ENCODE measurements around the gene ZBTB20.

ZBTB20 gene

DNA sequence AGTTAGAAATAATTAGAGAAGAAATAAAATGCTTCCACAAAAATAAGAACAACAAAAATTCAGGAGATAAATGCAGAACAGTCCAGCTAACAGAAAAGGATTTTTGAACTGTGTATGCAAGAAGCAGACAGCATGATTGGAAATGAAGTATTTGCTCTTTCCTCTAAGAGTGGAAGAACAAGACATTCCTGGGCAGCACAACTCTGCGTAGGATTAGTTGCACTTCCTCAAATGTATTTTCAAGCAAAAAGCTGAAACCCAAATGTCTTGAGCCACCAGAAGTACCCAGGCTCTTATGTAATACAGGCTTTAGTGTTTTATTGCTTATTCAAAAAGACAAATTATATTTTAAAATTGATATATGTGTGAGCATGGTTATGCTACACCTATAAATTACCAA lies 127.2 kb downstream of the ZBTB20 start:
- Histone ChIP-seq H3K27me3 (ENCODE audit: low read depth, low read length) (0 out of 2 replicates have a peak, but pooled peaks cover 5% of the 10 kb centered on the region), H4K20me1 (ENCODE audit: insufficient read depth, low read length) (no peaks in the 10 kb centered on the region), H3K79me2 (ENCODE audit: low read length) (no peaks in the 10 kb centered on the region), H3K4me3 (ENCODE audit: low read length) (no peak overlapping the region), H3K9me3 (ENCODE audit: insufficient read depth, low read length) (no peaks in the 10 kb centered on the region), H3K36me3 (replicated peaks; ENCODE audit: low read depth, low read length) (no peaks in the 10 kb centered on the region), H3K27ac (ENCODE audit: low read length) (no peak overlapping the region), H2AFZ (ENCODE audit: low read depth, low read length) (no peak overlapping the region), H3K4me1 (ENCODE audit: low read length) (peaks cover 12% of the 10 kb centered on the region), H3K9ac (ENCODE audit: low read length) (no peak overlapping the region), H3K4me2 (ENCODE audit: low read length) (no peak overlapping the region)
- TF ChIP-seq CTCF (IDR thresholded peaks at IDR 0.05; ENCODE audit: low read depth, low read length) (no peak), EZH2phosphoT487 (IDR thresholded peaks at IDR 0.05; ENCODE audit: low read depth) (no peak)

GRCh38 chr3:115018694-115019093 lies 128.4 kb downstream of the ZBTB20 start:
- Histone ChIP-seq H3K27me3 (ENCODE audit: low read depth, low read length) (0 out of 2 replicates have a peak, but pooled peaks cover 5% of the 10 kb centered on the region), H3K36me3 (replicated peaks; ENCODE audit: low read depth, low read length) (no peaks in the 10 kb centered on the region), H4K20me1 (ENCODE audit: insufficient read depth, low read length) (no peaks in the 10 kb centered on the region), H3K4me1 (ENCODE audit: low read length) (peaks cover 12% of the 10 kb centered on the region), H3K9me3 (ENCODE audit: insufficient read depth, low read length) (no peaks in the 10 kb centered on the region), H3K4me3 (ENCODE audit: low read length) (no peak overlapping the region), H2AFZ (ENCODE audit: low read depth, low read length) (no peak overlapping the region), H3K9ac (ENCODE audit: low read length) (no peak overlapping the region), H3K79me2 (ENCODE audit: low read length) (no peaks in the 10 kb centered on the region), H3K4me2 (ENCODE audit: low read length) (no peak overlapping the region), H3K27ac (ENCODE audit: low read length) (no peak overlapping the region)
- no peak for TF ChIP-seq EZH2phosphoT487 (IDR thresholded peaks at IDR 0.05; ENCODE audit: low read depth)
- no peak for TF ChIP-seq CTCF (IDR thresholded peaks at IDR 0.05; ENCODE audit: low read depth, low read length)

GRCh38 chr3:115007966-115008365 lies 139.1 kb downstream of the ZBTB20 start:
- Histone ChIP-seq H3K4me2 (ENCODE audit: low read length) (no peak overlapping the region), H3K36me3 (replicated peaks; ENCODE audit: low read depth, low read length) (no peaks in the 10 kb centered on the region), H3K9ac (ENCODE audit: low read length) (no peak overlapping the region), H3K27ac (ENCODE audit: low read length) (no peak overlapping the region), H4K20me1 (ENCODE audit: insufficient read depth, low read length) (no peaks in the 10 kb centered on the region), H3K4me1 (ENCODE audit: low read length) (no peaks in the 10 kb centered on the region), H2AFZ (ENCODE audit: low read depth, low read length) (no peak overlapping the region), H3K79me2 (ENCODE audit: low read length) (no peaks in the 10 kb centered on the region), H3K9me3 (ENCODE audit: insufficient read depth, low read length) (no peaks in the 10 kb centered on the region), H3K27me3 (ENCODE audit: low read depth, low read length) (no peaks in the 10 kb centered on the region), H3K4me3 (ENCODE audit: low read length) (no peak overlapping the region)
- TF ChIP-seq EZH2phosphoT487 (IDR thresholded peaks at IDR 0.05; ENCODE audit: low read depth), result no peak
- no peak for TF ChIP-seq CTCF (IDR thresholded peaks at IDR 0.05; ENCODE audit: low read depth, low read length)

DNA sequence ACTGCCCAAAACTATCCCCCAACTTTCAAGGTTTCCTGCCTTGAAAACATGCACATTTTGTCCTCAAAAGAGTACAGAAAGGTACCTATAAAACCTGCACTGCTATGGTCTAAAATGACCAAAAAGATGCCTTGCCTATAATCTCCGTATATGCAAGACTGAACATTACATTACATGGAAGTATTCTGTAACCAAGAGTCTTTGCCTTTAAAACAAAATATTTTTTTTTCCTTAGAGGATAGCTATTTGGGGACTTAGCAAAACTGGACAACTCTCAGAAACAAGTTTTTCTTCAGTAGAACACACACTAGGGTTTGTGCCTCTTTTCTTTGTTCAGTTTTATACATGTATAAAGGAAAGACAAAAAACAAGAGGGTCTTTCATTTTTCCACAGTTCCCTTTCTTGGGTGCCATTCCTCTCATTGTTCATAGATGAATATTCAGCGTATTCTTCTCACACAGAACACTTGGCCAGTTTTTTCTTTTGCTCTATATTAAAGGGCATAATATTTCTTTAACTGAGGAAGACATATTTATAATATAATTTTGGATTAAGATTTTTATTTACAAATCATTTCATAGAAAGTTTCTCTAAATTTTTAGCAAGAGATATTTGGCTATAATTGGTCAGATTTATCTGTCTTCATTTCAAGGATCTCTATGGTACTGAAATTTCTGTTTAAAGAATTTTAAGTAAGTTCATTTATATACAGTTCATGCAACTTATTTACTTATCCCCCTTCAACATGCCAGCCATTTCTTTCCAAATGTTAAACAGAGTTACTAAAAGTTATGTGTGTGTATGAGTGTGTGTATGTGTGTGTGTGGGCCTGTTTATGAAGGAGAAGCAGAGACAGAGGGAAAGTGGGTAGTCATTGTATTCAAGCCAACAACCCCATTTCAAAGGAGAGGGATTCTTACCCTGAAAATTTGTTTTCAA lies 142.6 kb downstream of the ZBTB20 start:
- no peak overlapping the region for H2AFZ ChIP-seq (ENCODE audit: low read depth, low read length)
- no peak for TF ChIP-seq EZH2phosphoT487 (IDR thresholded peaks at IDR 0.05; ENCODE audit: low read depth)
- no peak for TF ChIP-seq CTCF (IDR thresholded peaks at IDR 0.05; ENCODE audit: low read depth, low read length)
- H3K79me2 ChIP-seq (ENCODE audit: low read length), result no peaks in the 10 kb centered on the region
- H3K27me3 ChIP-seq (ENCODE audit: low read depth, low read length), result no peaks in the 10 kb centered on the region
- H3K36me3 ChIP-seq (replicated peaks; ENCODE audit: low read depth, low read length), result no peaks in the 10 kb centered on the region
- no peak overlapping the region for H3K9ac ChIP-seq (ENCODE audit: low read length)
- no peaks in the 10 kb centered on the region for H3K4me1 ChIP-seq (ENCODE audit: low read length)
- H3K4me2 ChIP-seq (ENCODE audit: low read length), result no peak overlapping the region
- no peak overlapping the region for H3K4me3 ChIP-seq (ENCODE audit: low read length)
- H3K9me3 ChIP-seq (ENCODE audit: insufficient read depth, low read length), result no peaks in the 10 kb centered on the region
- no peak overlapping the region for H3K27ac ChIP-seq (ENCODE audit: low read length)
- no peaks in the 10 kb centered on the region for H4K20me1 ChIP-seq (ENCODE audit: insufficient read depth, low read length)

Data from OCI-LY3 (cell line).